NT2/D1 (cell line): Measurements from ENCODE around the gene NBPF11.
"Not testable (repeated sequence)": the region's sequence is repeated elsewhere in the genome, so short reads cannot be mapped to it uniquely, and the experiment has no call there.

Experiments used
- DNase-seq: peaks from one replicate; pipeline ENCODE4 v3.0.0-alpha.2; 2011; ENCODE audit warnings: low read depth, low spot score
- H3K27me3 ChIP-seq: 2 replicates; pipeline ENCODE4 v1.6.0; 2011; ENCODE audit warnings: mild to moderate bottlenecking; ENCODE audit not compliant: insufficient read length, insufficient read depth
- H3K36me3 ChIP-seq: 2 replicates; pipeline ENCODE4 v1.6.1; 2011; ENCODE audit warnings: mild to moderate bottlenecking, low read length, mixed read lengths; ENCODE audit not compliant: insufficient read depth, insufficient read length
- H3K4me1 ChIP-seq: 2 replicates; pipeline ENCODE4 v1.5.1; 2011; ENCODE audit not compliant: insufficient read depth, insufficient read length
- H3K4me3 ChIP-seq: 2 replicates; pipeline ENCODE4 v1.5.1; 2011; ENCODE audit warnings: low read depth; ENCODE audit not compliant: insufficient read length
- H3K9ac ChIP-seq: 2 replicates; pipeline ENCODE4 v1.6.0; 2011; ENCODE audit warnings: low read depth; ENCODE audit not compliant: insufficient read length
- H3K9me3 ChIP-seq: 2 replicates; pipeline ENCODE4 v1.5.1; 2011; ENCODE audit warnings: mild to moderate bottlenecking, low read length; ENCODE audit not compliant: insufficient read depth

The NBPF11 gene

DNA sequence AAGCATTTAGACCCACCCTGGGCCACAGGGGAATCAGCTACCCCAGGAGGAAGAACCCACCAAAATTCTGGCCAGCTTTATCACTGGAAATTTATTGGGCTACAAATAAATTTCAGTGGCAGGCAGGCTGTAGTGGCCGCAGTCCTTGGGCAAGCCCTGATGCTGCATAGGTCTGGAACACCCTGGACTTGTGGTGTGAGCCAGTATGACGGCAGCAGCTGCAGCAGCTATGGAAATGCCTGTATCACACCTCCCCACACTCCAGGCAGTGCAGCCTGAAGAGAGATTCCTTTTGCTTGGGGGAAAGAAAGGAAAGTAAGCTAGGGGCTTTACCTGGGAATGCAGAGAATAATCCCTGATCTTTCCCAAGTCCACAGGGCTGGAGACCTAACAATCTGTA, 56.3 kb downstream of the NBPF11 start:
- H3K9me3 ChIP-seq, H3K27me3 ChIP-seq, H3K4me3 ChIP-seq, H3K36me3 ChIP-seq, DNase-seq, H3K9ac ChIP-seq, H3K4me1 ChIP-seq: not testable (repeated sequence)

- H3K27me3 ChIP-seq, H3K36me3 ChIP-seq, H3K9me3 ChIP-seq, H3K4me3 ChIP-seq, H3K9ac ChIP-seq, H3K4me1 ChIP-seq, DNase-seq: not testable (repeated sequence)
Measured at GRCh38 chr1:148086196-148086595, 65.9 kb downstream of the NBPF11 start.

DNA sequence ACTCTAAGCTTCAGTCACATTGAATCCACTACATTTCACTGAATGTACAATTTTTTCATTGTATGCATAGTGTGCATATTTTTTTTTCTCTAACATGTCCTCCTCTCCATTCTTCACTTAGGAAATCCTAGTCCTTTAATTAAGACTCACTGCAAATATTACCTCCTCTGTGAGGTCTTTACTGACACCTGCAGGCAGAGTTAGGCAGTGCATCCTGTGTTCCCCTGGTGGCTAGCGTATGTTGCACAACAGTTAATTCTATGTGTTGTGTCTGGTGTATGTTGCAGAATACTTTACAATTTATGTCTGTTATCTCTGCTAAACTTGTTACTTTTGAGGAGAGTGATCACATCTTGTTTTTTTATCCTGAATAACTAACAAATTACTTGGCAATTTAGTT, 70.9 kb downstream of the NBPF11 start:
- H3K9ac ChIP-seq, H3K27me3 ChIP-seq, H3K4me1 ChIP-seq, H3K4me3 ChIP-seq, DNase-seq, H3K36me3 ChIP-seq, H3K9me3 ChIP-seq: not testable (repeated sequence)

GRCh38 chr1:148078632-148079519, 73.2 kb downstream of the NBPF11 start:
- H3K9ac ChIP-seq, H3K36me3 ChIP-seq, H3K4me1 ChIP-seq, H3K27me3 ChIP-seq, H3K9me3 ChIP-seq, H3K4me3 ChIP-seq, DNase-seq: not testable (repeated sequence)

- not testable (repeated sequence) for H3K27me3 ChIP-seq, H3K9ac ChIP-seq, H3K4me1 ChIP-seq, H3K4me3 ChIP-seq, DNase-seq, H3K36me3 ChIP-seq, H3K9me3 ChIP-seq
Measured at GRCh38 chr1:148078090-148078489, 74.0 kb downstream of the NBPF11 start.

GRCh38 chr1:148077458-148077857, 74.6 kb downstream of the NBPF11 start:
- H3K27me3 ChIP-seq, DNase-seq, H3K9me3 ChIP-seq, H3K9ac ChIP-seq, H3K36me3 ChIP-seq, H3K4me1 ChIP-seq, H3K4me3 ChIP-seq: not testable (repeated sequence)

- not testable (repeated sequence) for H3K36me3 ChIP-seq, H3K4me3 ChIP-seq, H3K27me3 ChIP-seq, DNase-seq, H3K9ac ChIP-seq, H3K9me3 ChIP-seq, H3K4me1 ChIP-seq
Measured at GRCh38 chr1:148073392-148073791, 78.7 kb downstream of the NBPF11 start.

- not testable (repeated sequence) for H3K27me3 ChIP-seq, H3K4me3 ChIP-seq, H3K9ac ChIP-seq, H3K9me3 ChIP-seq, DNase-seq, H3K4me1 ChIP-seq, H3K36me3 ChIP-seq
Measured at GRCh38 chr1:148068606-148069005, 83.5 kb downstream of the NBPF11 start.

DNA sequence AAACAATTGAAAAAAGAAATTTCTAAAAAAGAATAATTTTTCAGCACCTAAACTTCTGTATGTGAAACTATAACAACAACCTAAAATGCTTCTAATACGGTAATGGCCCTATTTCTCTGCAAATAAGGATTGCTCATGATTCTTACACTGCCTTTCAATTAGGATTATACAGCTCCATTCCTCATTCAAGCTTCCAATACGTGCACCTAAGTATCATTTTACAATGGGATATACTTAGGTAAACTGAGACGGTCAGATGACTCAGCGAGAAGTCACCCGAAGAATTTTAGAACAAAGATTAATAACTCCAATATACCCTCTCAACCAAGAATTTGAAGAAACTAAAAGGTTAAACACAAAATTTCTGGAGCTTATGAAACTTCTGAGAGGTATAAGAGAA, 83.9 kb downstream of the NBPF11 start:
- H3K9ac ChIP-seq, H3K9me3 ChIP-seq, DNase-seq, H3K4me1 ChIP-seq, H3K27me3 ChIP-seq, H3K36me3 ChIP-seq, H3K4me3 ChIP-seq: not testable (repeated sequence)

GRCh38 chr1:148060294-148060701, 91.8 kb downstream of the NBPF11 start:
- not testable (repeated sequence) for H3K27me3 ChIP-seq, DNase-seq, H3K9ac ChIP-seq, H3K4me1 ChIP-seq, H3K4me3 ChIP-seq, H3K36me3 ChIP-seq, H3K9me3 ChIP-seq

DNA sequence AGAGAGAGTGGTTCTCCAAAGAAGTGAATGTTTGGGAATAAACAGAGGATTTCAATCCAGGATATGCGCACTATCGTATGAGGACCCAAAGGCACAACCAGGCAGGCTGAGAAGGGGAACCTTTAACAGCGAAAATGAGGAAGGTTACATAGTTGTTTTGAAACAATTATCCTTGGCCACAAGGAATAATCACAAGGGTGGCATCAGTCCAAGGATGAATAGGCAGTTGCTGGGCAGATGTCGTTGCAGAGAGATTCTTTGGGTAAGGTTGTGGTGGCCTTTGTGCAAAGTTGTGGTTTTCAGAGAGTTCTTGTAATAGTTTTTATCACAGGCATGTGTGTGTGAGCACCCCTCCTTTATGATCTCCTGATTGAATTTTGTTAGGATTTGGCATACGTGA, 94.7 kb downstream of the NBPF11 start:
- H3K9ac ChIP-seq, H3K4me3 ChIP-seq, H3K9me3 ChIP-seq, H3K27me3 ChIP-seq, H3K4me1 ChIP-seq, DNase-seq, H3K36me3 ChIP-seq: not testable (repeated sequence)
